GM23338 (cell line): ENCODE results near the gene SMYD3. TPM values are rescaled to one million over a fixed set of nuclear protein-coding genes. Genes with fewer than 3 reads are reported as not detected.

Experiments
- ATAC-seq: fragments of 200-7000 bp; cut with Tn5 transposase; 3 replicates; pipeline ENCODE4 v1.9.1; 2020
- DNase-seq: peaks from one replicate; pipeline ENCODE4 v3.0.0-alpha.2; 2015; ENCODE audit warnings: low spot score
- H2AFZ ChIP-seq: fragments of 200-600 bp; sonication (generic); 2 replicates; pipeline ENCODE4 v1.8.0; 2016; ENCODE audit warnings: antibody characterized with exemption, mild to moderate bottlenecking, moderate library complexity
- H3F3A ChIP-seq: fragments of 200-600 bp; sonication (generic); replicated peaks from 2 replicates; pipeline ENCODE4 v1.8.0; 2017; ENCODE audit warnings: antibody characterized with exemption, mixed run types, low read depth
- H3K27ac ChIP-seq: fragments of 200-600 bp; sonication (generic); 2 replicates; pipeline ENCODE4 v1.6.1; 2016; ENCODE audit warnings: low read depth
- H3K27me3 ChIP-seq: fragments of 200-600 bp; sonication (generic); 2 replicates; pipeline ENCODE4 v1.8.0; 2016; ENCODE audit warnings: mild to moderate bottlenecking, mixed run types, moderate library complexity; ENCODE audit not compliant: insufficient read depth
- H3K36me3 ChIP-seq: fragments of 200-600 bp; sonication (generic); 2 replicates; pipeline ENCODE4 v1.8.0; 2016; ENCODE audit warnings: mild to moderate bottlenecking; ENCODE audit not compliant: insufficient read depth
- H3K4me1 ChIP-seq: fragments of 200-600 bp; sonication (generic); 2 replicates; pipeline ENCODE4 v1.8.0; 2016; ENCODE audit warnings: mild to moderate bottlenecking, moderate library complexity; ENCODE audit not compliant: insufficient read depth
- H3K4me2 ChIP-seq: fragments of 200-600 bp; sonication (generic); 2 replicates; pipeline ENCODE4 v1.7.1; 2017; ENCODE audit warnings: mixed run types
- H3K4me3 ChIP-seq: fragments of 200-600 bp; sonication (generic); 2 replicates; pipeline ENCODE4 v1.6.1; 2016; ENCODE audit warnings: mixed run types
- H3K79me2 ChIP-seq: fragments of 200-600 bp; sonication (generic); replicated peaks from 2 replicates; pipeline ENCODE4 v1.8.0; 2017; ENCODE audit warnings: mild to moderate bottlenecking; ENCODE audit not compliant: insufficient read depth
- H3K9me2 ChIP-seq: fragments of 200-600 bp; sonication (generic); 2 replicates; pipeline ENCODE4 v1.8.0; 2017; ENCODE audit not compliant: insufficient read depth
- H4K20me1 ChIP-seq: fragments of 200-600 bp; sonication (generic); replicated peaks from 2 replicates; pipeline ENCODE4 v1.8.0; 2017; ENCODE audit warnings: mild to moderate bottlenecking; ENCODE audit not compliant: insufficient read depth
- H3K27ac Mint-ChIP-seq: 2 replicates; pipeline ENCODE4 v1.8.0; 2020; ENCODE audit warnings: inconsistent platforms, mild to moderate bottlenecking, moderate library complexity, mixed read lengths
- H3K27me3 Mint-ChIP-seq: 3 replicates; pipeline ENCODE4 v1.8.0; 2022; ENCODE audit warnings: low read depth, mild to moderate bottlenecking, moderate library complexity, mixed read lengths, inconsistent platforms; ENCODE audit not compliant: insufficient read depth, poor library complexity
- H3K36me3 Mint-ChIP-seq: 3 replicates; pipeline ENCODE4 v1.8.0; 2021; ENCODE audit warnings: low read depth, mild to moderate bottlenecking, inconsistent platforms, moderate library complexity, mixed read lengths
- H3K4me1 Mint-ChIP-seq: 3 replicates; pipeline ENCODE4 v1.8.0; 2020; ENCODE audit warnings: mild to moderate bottlenecking, inconsistent platforms, mixed read lengths
- H3K4me3 Mint-ChIP-seq: 3 replicates; pipeline ENCODE4 v1.8.0; 2021; ENCODE audit warnings: moderate library complexity, mild to moderate bottlenecking, inconsistent platforms, mixed read lengths
- H3K9me3 Mint-ChIP-seq: 3 replicates; pipeline ENCODE4 v1.8.0; 2020; ENCODE audit warnings: moderate library complexity, mild to moderate bottlenecking, inconsistent platforms, mixed read lengths
- CREB1 ChIP-seq: fragments of 250-450 bp; sonication (Bioruptor Pico); IDR thresholded peaks from 2 replicates; pipeline ENCODE4 v1.5.0; 2020; ENCODE audit warnings: low read depth, mild to moderate bottlenecking, moderate library complexity
- ETS1 ChIP-seq: IDR thresholded peaks from 2 replicates; pipeline ENCODE4 v1.6.1; 2016; ENCODE audit warnings: antibody characterized with exemption
- EZH2 ChIP-seq: fragments of 200-600 bp; sonication (generic); IDR thresholded peaks from one replicate; pipeline ENCODE4 v1.8.0; 2017; ENCODE audit warnings: antibody characterized with exemption, mild to moderate bottlenecking, low read depth; ENCODE audit not compliant: unreplicated experiment
- EZH2phosphoT487 ChIP-seq: fragments of 200-600 bp; sonication (generic); IDR thresholded peaks from one replicate; pipeline ENCODE4 v1.8.1; 2018; ENCODE audit warnings: antibody characterized with exemption; ENCODE audit not compliant: unreplicated experiment
- JUNB ChIP-seq: IDR thresholded peaks from one replicate; pipeline ENCODE4 v1.6.1; 2016; ENCODE audit warnings: antibody characterized with exemption; ENCODE audit not compliant: unreplicated experiment
- NANOG ChIP-seq: IDR thresholded peaks from 2 replicates; pipeline ENCODE4 v1.6.1; 2016; ENCODE audit warnings: antibody characterized with exemption, borderline replicate concordance
- POLR2AphosphoS5 ChIP-seq: IDR thresholded peaks from 2 replicates; pipeline ENCODE4 v1.6.1; 2016; ENCODE audit warnings: antibody characterized with exemption, low read depth
- STAT1 ChIP-seq: IDR thresholded peaks from one replicate; pipeline ENCODE4 v1.6.1; 2016; ENCODE audit warnings: antibody characterized with exemption; ENCODE audit not compliant: unreplicated experiment
- ZNF114 ChIP-seq: fragments of 250-450 bp; sonication (Bioruptor Pico); IDR thresholded peaks from 2 replicates; pipeline ENCODE4 v1.5.0; 2020; ENCODE audit warnings: mild to moderate bottlenecking, moderate library complexity
- ZNF331 ChIP-seq: fragments of 250-450 bp; sonication (Bioruptor Pico); IDR thresholded peaks from 2 replicates; pipeline ENCODE4 v1.5.0; 2020; ENCODE audit warnings: low read depth, mild to moderate bottlenecking, moderate library complexity
- ZNF462 ChIP-seq: fragments of 250-450 bp; sonication (Bioruptor Pico); IDR thresholded peaks from 2 replicates; pipeline ENCODE4 v1.5.0; 2020; ENCODE audit warnings: mild to moderate bottlenecking, moderate library complexity
- polyA plus RNA-seq: library from polyadenylated mRNA; unstranded; fragments of >200 nt; fragmentation: Nextera tagmentation; extraction: Ambion mirVana; gene quantifications from 2 replicates; pipeline ENCODE4 v1.2.1, GENCODE V29; 2016
- total RNA-seq: library from RNA; depleted of rRNA; stranded (reverse); fragments of >200 nt; shearing (Covaris generic); gene quantifications from 2 replicates; pipeline ENCODE4 v1.2.3, GENCODE V29; 2014
- TF ChIP-seq, protein P1 (sequence below), 2 experiments: fragments of 200-600 bp in 1 of 2; sonication (generic) in 1 of 2; conservative IDR thresholded peaks; 2 replicates each; pipeline versions ENCODE4 v1.5.1 to v1.6.1; 2016 to 2017; ENCODE audit warnings: antibody characterized with exemption in 2 of 2, low read depth in 2 of 2, mild to moderate bottlenecking in 2 of 2, moderate library complexity in 1 of 2
- TF ChIP-seq, protein P2 (sequence below): IDR thresholded peaks from one replicate; pipeline ENCODE4 v1.6.1; 2018; ENCODE audit warnings: antibody characterized with exemption; ENCODE audit not compliant: unreplicated experiment

The SMYD3 gene
- total and polyA plus RNA-seq, 2 experiments from 2014 or later = 31.8 to 34.4 TPM

DNA sequence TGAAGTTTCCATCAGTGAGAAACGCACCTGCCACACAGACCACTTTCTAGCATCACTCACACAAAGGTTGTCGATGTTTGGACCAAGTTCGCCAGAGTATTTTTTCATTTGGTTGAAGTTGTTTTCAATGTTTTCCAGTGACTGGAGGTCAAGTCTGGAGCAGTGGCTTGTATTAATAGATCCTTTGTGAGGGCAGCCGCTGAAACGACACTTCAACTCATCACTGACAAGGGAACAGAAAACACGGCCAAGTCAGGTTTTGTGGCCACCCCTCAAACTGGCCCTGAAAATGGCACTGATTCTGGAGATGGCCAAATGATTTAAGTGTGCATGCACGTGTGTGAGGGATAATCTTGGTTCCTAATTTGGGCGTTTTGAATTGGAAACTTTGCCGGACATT, 675.6 kb downstream of the SMYD3 start:
- H3K4me3 Mint-ChIP-seq = no peak overlapping the region
- peaks cover 2% of the 10 kb centered on the region for H3K27me3 Mint-ChIP-seq
- DNase-seq = no peak
- Histone ChIP-seq H3K27ac (no peak overlapping the region), H3K79me2 (no peaks in the 10 kb centered on the region), H3K4me2 (no peak overlapping the region), H3K4me3 (no peak overlapping the region), H3K9me2 (no peaks in the 10 kb centered on the region), H3K36me3 (no peaks in the 10 kb centered on the region), H3K4me1 (no peaks in the 10 kb centered on the region), H4K20me1 (no peaks in the 10 kb centered on the region), H3K27me3 (no peaks in the 10 kb centered on the region), H2AFZ (no peak overlapping the region), H3F3A (no peaks in the 10 kb centered on the region)
- peaks cover 2% of the 10 kb centered on the region; the same call in 1 of the 3 replicates for H3K4me1 Mint-ChIP-seq
- no peak overlapping the region for H3K27ac Mint-ChIP-seq
- no peak for ATAC-seq
- no peaks in the 10 kb centered on the region for H3K9me3 Mint-ChIP-seq
- TF ChIP-seq NANOG (no peak), ETS1 (no peak), ZNF331 (CRISPR knock-in tag) (no peak), ZNF114 (CRISPR knock-in tag) (no peak), STAT1 (no peak), EZH2 (no peak), POLR2AphosphoS5 (no peak), ZNF462 (no peak), CREB1 (CRISPR knock-in tag) (no peak), EZH2phosphoT487 (no peak), JUNB (no peak)
- TF ChIP-seq, protein P1, sequence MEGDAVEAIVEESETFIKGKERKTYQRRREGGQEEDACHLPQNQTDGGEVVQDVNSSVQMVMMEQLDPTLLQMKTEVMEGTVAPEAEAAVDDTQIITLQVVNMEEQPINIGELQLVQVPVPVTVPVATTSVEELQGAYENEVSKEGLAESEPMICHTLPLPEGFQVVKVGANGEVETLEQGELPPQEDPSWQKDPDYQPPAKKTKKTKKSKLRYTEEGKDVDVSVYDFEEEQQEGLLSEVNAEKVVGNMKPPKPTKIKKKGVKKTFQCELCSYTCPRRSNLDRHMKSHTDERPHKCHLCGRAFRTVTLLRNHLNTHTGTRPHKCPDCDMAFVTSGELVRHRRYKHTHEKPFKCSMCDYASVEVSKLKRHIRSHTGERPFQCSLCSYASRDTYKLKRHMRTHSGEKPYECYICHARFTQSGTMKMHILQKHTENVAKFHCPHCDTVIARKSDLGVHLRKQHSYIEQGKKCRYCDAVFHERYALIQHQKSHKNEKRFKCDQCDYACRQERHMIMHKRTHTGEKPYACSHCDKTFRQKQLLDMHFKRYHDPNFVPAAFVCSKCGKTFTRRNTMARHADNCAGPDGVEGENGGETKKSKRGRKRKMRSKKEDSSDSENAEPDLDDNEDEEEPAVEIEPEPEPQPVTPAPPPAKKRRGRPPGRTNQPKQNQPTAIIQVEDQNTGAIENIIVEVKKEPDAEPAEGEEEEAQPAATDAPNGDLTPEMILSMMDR (conservative IDR thresholded peaks at IDR 0.05; ENCODE audit: low read depth in 2 of 2) = no peak
- TF ChIP-seq, protein P2, sequence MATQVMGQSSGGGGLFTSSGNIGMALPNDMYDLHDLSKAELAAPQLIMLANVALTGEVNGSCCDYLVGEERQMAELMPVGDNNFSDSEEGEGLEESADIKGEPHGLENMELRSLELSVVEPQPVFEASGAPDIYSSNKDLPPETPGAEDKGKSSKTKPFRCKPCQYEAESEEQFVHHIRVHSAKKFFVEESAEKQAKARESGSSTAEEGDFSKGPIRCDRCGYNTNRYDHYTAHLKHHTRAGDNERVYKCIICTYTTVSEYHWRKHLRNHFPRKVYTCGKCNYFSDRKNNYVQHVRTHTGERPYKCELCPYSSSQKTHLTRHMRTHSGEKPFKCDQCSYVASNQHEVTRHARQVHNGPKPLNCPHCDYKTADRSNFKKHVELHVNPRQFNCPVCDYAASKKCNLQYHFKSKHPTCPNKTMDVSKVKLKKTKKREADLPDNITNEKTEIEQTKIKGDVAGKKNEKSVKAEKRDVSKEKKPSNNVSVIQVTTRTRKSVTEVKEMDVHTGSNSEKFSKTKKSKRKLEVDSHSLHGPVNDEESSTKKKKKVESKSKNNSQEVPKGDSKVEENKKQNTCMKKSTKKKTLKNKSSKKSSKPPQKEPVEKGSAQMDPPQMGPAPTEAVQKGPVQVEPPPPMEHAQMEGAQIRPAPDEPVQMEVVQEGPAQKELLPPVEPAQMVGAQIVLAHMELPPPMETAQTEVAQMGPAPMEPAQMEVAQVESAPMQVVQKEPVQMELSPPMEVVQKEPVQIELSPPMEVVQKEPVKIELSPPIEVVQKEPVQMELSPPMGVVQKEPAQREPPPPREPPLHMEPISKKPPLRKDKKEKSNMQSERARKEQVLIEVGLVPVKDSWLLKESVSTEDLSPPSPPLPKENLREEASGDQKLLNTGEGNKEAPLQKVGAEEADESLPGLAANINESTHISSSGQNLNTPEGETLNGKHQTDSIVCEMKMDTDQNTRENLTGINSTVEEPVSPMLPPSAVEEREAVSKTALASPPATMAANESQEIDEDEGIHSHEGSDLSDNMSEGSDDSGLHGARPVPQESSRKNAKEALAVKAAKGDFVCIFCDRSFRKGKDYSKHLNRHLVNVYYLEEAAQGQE = no peak
- H3K36me3 Mint-ChIP-seq = no peaks in the 10 kb centered on the region
